Sigmoid colon (tissue), 4 donors: ENCODE measurements around the gene RBBP5.

Experiments used
- CTCF ChIP-seq, 4 experiments: fragments of 450-650 bp in 3 of 4; fragments of 200-600 bp in 1 of 4; IDR thresholded peaks; one replicate each; pipeline ENCODE4 v1.5.1; 2016 to 2019; ENCODE audit warnings: antibody characterized with exemption in 4 of 4, mild to moderate bottlenecking in 3 of 4, moderate library complexity in 2 of 4
- EP300 ChIP-seq, 4 donors: sonication (generic); formaldehyde crosslinking; IDR thresholded peaks; one replicate each; pipeline ENCODE4 v1.6.1; 2017; ENCODE audit warnings: antibody characterized with exemption in 4 of 4
- POLR2A ChIP-seq, 2 donors: fragments of 450-650 bp; IDR thresholded peaks; one replicate each; pipeline ENCODE4 v1.6.1; 2016; ENCODE audit warnings: antibody characterized with exemption in 2 of 2, mild to moderate bottlenecking in 2 of 2, moderate library complexity in 2 of 2

- TF ChIP-seq CTCF (IDR thresholded peaks at IDR 0.05) (no peak), POLR2A (IDR thresholded peaks at IDR 0.05) (no peak), EP300 (IDR thresholded peaks at IDR 0.05) (no peak)
These were observed 49.6 kb upstream of the RBBP5 start for GRCh38 chr1:205171369-205171768.
